ENCODE results near the gene CNTNAP2.
"Not testable (repeated sequence)": the region's sequence is repeated elsewhere in the genome, so short reads cannot be mapped to it uniquely, and the experiment has no call there.

The CNTNAP2 gene

GRCh38 chr7:147801762-147802161 lies 1685.2 kb downstream of the CNTNAP2 start:
- in situ Hi-C loops (cut with HindIII; ENCODE audit: low sequenced_read_pairs): not testable (repeated sequence)

- in situ Hi-C loops (cut with HindIII; ENCODE audit: low sequenced_read_pairs): no loop called here
Measured at GRCh38 chr7:147803151-147803550, 1686.5 kb downstream of the CNTNAP2 start.

GRCh38 chr7:147803606-147804005 lies 1687.0 kb downstream of the CNTNAP2 start:
- in situ Hi-C loops (cut with HindIII; ENCODE audit: low sequenced_read_pairs): no loop called here

GRCh38 chr7:147804032-147804431 lies 1687.4 kb downstream of the CNTNAP2 start:
- in situ Hi-C loops (cut with HindIII; ENCODE audit: low sequenced_read_pairs): no loop called here

GRCh38 chr7:147805996-147806576 lies 1689.5 kb downstream of the CNTNAP2 start:
- in situ Hi-C loops (cut with HindIII; ENCODE audit: low sequenced_read_pairs): no loop called here

- in situ Hi-C loops (cut with HindIII; ENCODE audit: low sequenced_read_pairs): no loop called here
Measured at GRCh38 chr7:147809786-147810185, 1693.2 kb downstream of the CNTNAP2 start.

- in situ Hi-C loops (cut with HindIII; ENCODE audit: low sequenced_read_pairs): no loop called here
Measured at GRCh38 chr7:147810269-147810668, 1693.7 kb downstream of the CNTNAP2 start.

- in situ Hi-C loops (cut with HindIII; ENCODE audit: low sequenced_read_pairs): no loop called here
Measured at GRCh38 chr7:147811923-147812322, 1695.3 kb downstream of the CNTNAP2 start.

- in situ Hi-C loops (cut with HindIII; ENCODE audit: low sequenced_read_pairs): no loop called here
Measured at GRCh38 chr7:147813316-147813715, 1696.7 kb downstream of the CNTNAP2 start.

- in situ Hi-C loops (cut with HindIII; ENCODE audit: low sequenced_read_pairs): no loop called here
Measured at GRCh38 chr7:147818317-147818716, 1701.7 kb downstream of the CNTNAP2 start.

- in situ Hi-C loops (cut with HindIII; ENCODE audit: low sequenced_read_pairs): no loop called here
Measured at GRCh38 chr7:147824671-147825070, 1708.1 kb downstream of the CNTNAP2 start.

- in situ Hi-C loops (cut with HindIII; ENCODE audit: low sequenced_read_pairs): no loop called here
Measured at GRCh38 chr7:147829016-147829415, 1712.4 kb downstream of the CNTNAP2 start.

- in situ Hi-C loops (cut with HindIII; ENCODE audit: low sequenced_read_pairs): no loop called here
Measured at GRCh38 chr7:147833557-147833956, 1717.0 kb downstream of the CNTNAP2 start.

GRCh38 chr7:147833970-147834369 lies 1717.4 kb downstream of the CNTNAP2 start:
- in situ Hi-C loops (cut with HindIII; ENCODE audit: low sequenced_read_pairs): no loop called here

GRCh38 chr7:147852833-147853232 lies 1736.2 kb downstream of the CNTNAP2 start:
- in situ Hi-C loops (cut with HindIII; ENCODE audit: low sequenced_read_pairs): no loop called here

- in situ Hi-C loops (cut with HindIII; ENCODE audit: low sequenced_read_pairs): no loop called here
Measured at GRCh38 chr7:147857152-147858140, 1740.8 kb downstream of the CNTNAP2 start.

- in situ Hi-C loops (cut with HindIII; ENCODE audit: low sequenced_read_pairs): no loop called here
Measured at GRCh38 chr7:147858421-147858820, 1741.8 kb downstream of the CNTNAP2 start.

GRCh38 chr7:147859033-147859432 lies 1742.4 kb downstream of the CNTNAP2 start:
- in situ Hi-C loops (cut with HindIII; ENCODE audit: low sequenced_read_pairs): no loop called here

- in situ Hi-C loops (cut with HindIII; ENCODE audit: low sequenced_read_pairs): no loop called here
Measured at GRCh38 chr7:147859486-147859885, 1742.9 kb downstream of the CNTNAP2 start.

GRCh38 chr7:147861058-147861716 lies 1744.6 kb downstream of the CNTNAP2 start:
- in situ Hi-C loops (cut with HindIII; ENCODE audit: low sequenced_read_pairs): no loop called here

GRCh38 chr7:147861945-147862344 lies 1745.3 kb downstream of the CNTNAP2 start:
- in situ Hi-C loops (cut with HindIII; ENCODE audit: low sequenced_read_pairs): no loop called here

GRCh38 chr7:147869456-147869855 lies 1752.9 kb downstream of the CNTNAP2 start:
- in situ Hi-C loops (cut with HindIII; ENCODE audit: low sequenced_read_pairs): no loop called here
